Transverse colon (tissue), 4 donors: ENCODE measurements around the gene ITM2C. TPM values are rescaled to one million over a fixed set of nuclear protein-coding genes. Genes with fewer than 3 reads are reported as not detected.

ENCODE experiments used
- DNase-seq: peaks from one replicate; pipeline ENCODE4 v3.0.0-alpha.2; 2019
- H3K27ac ChIP-seq, 4 donors: fragments of 200-600 bp; sonication (generic); 2 replicates each; pipeline ENCODE4 v1.5.1; 2016 to 2018; ENCODE audit warnings: inconsistent platforms in 4 of 4
- H3K27me3 ChIP-seq: fragments of 200-600 bp; sonication (generic); 2 replicates; pipeline ENCODE4 v1.5.1; 2017; ENCODE audit warnings: inconsistent platforms
- H3K36me3 ChIP-seq, 4 donors: fragments of 200-600 bp; sonication (generic); 2 replicates each; pipeline ENCODE4 v1.5.1; 2017 to 2019; ENCODE audit warnings: inconsistent platforms in 4 of 4
- H3K4me1 ChIP-seq, 4 donors: fragments of 200-600 bp; sonication (generic); 2 replicates each; pipeline ENCODE4 v1.5.1; 2017 to 2020; ENCODE audit warnings: inconsistent platforms in 4 of 4
- H3K4me3 ChIP-seq, 4 donors: fragments of 200-600 bp; sonication (generic); 1 replicate in 1 of 4; 2 replicates in 3 of 4; pipeline versions ENCODE4 v1.5.1 to v1.6.1; 2017 to 2019; ENCODE audit warnings: inconsistent platforms in 4 of 4
- H3K9me3 ChIP-seq, 2 donors: fragments of 200-600 bp; sonication (generic); 2 replicates each; pipeline ENCODE4 v1.5.1; 2017 to 2019; ENCODE audit warnings: inconsistent platforms in 2 of 2
- CTCF ChIP-seq, 5 experiments: fragments of 200-600 bp in 3 of 5; fragments of 450-650 bp in 2 of 5; sonication (generic) in 3 of 5; IDR thresholded peaks; 1 replicate in 2 of 5; 2 replicates in 3 of 5; pipeline ENCODE4 v1.5.1; 2016 to 2017; ENCODE audit warnings: antibody characterized with exemption in 5 of 5, inconsistent platforms in 3 of 5, mild to moderate bottlenecking in 2 of 5, moderate library complexity in 1 of 5
- EP300 ChIP-seq: sonication (generic); formaldehyde crosslinking; IDR thresholded peaks from one replicate; pipeline ENCODE4 v1.6.1; 2017; ENCODE audit warnings: antibody characterized with exemption, low read depth
- POLR2A ChIP-seq: fragments of 450-650 bp; IDR thresholded peaks from one replicate; pipeline ENCODE4 v1.6.1; 2016; ENCODE audit warnings: antibody characterized with exemption, mild to moderate bottlenecking, moderate library complexity
- POLR2AphosphoS5 ChIP-seq, 3 donors: sonication (generic); formaldehyde crosslinking; IDR thresholded peaks; one replicate each; pipeline ENCODE4 v1.6.1; 2016; ENCODE audit warnings: antibody characterized with exemption in 3 of 3
- whole genome bisulfite sequencing, 2 donors: methylation state at CpG; one replicate each; pipeline ENCODE4 v1.1.5; 2018; ENCODE audit warnings: low coverage in 1 of 2; 5-methylcytosine and 5-hydroxymethylcytosine counted together
- in situ Hi-C, 4 donors: fragments of 200-750 bp; cut with MboI; loops; one replicate each; pipeline versions ENCODE4 v1.15.0 to v1.15.1; 2017; ENCODE audit warnings: low sequenced_read_pairs in 3 of 4, low pct_ligation_motif_present in 1 of 4, low pct_unique_long_range_greater_than_20kb in 1 of 4
- intact Hi-C: fragments of 100-400 bp; cut with DNase I; formaldehyde crosslinking; loops from one replicate; pipeline ENCODE4 v1.15.1; 2023; ENCODE audit warnings: low total_unique reads
- total RNA-seq, 4 donors: library from RNA; depleted of rRNA; stranded (reverse); fragments of >200 nt; gene quantifications; one replicate each; pipeline ENCODE4 v1.1.0, GENCODE V29; 2016

Gene ITM2C
- total RNA-seq, 4 donors from 2014 or later: 911 to 2,535 (median 1,776) TPM

GRCh38 chr2:230842473-230842872 lies 22.3 kb upstream of the ITM2C start:
- H3K4me3 ChIP-seq: no peak overlapping the region
- intact Hi-C loops (no loop called here), in situ Hi-C loops (loop anchor here in 2 of 4 donors (10.0 to 25.0 kb wide), 2 partner anchors 62 to 595 kb away; no protein-coding TSS in a partner anchor)
- H3K9me3 ChIP-seq: peaks cover 0 to 6% of the 10 kb centered on the region in 2 donors
- WGBS, 2 donors: 44 to 48% methylated on average over 6 of the region's 6 CpGs
- H3K27ac ChIP-seq: peak overlapping the region; percentile 38 to 71 (median 55)
- no peak for TF ChIP-seq POLR2AphosphoS5 (IDR thresholded peaks at IDR 0.05)
- TF ChIP-seq CTCF (IDR thresholded peaks at IDR 0.05): no peak
- TF ChIP-seq POLR2A: no peak
- no peak for TF ChIP-seq EP300
- H3K36me3 ChIP-seq: no peaks in the 10 kb centered on the region
- H3K4me1 ChIP-seq: peaks cover 0 to 11% (median 0%) of the 10 kb centered on the region in 4 donors
- peak; percentile 40 for DNase-seq
- H3K27me3 ChIP-seq: no peaks in the 10 kb centered on the region

- DNase-seq: peak; percentile 39
- peaks cover 0 to 18% (median 5%) of the 10 kb centered on the region in 4 donors for H3K4me1 ChIP-seq
- whole genome bisulfite sequencing, 2 donors: 53 to 64% methylated on average over 4 of the region's 4 CpGs
- H3K27me3 ChIP-seq: no peaks in the 10 kb centered on the region
- no peak overlapping the region for H3K4me3 ChIP-seq
- in situ Hi-C loops: loop anchor here in 2 of 4 donors (10.0 to 25.0 kb wide), 2 partner anchors 62 to 594 kb away; no protein-coding TSS in a partner anchor
- H3K36me3 ChIP-seq: no peaks in the 10 kb centered on the region
- intact Hi-C loops: no loop called here
- H3K27ac ChIP-seq: peak overlapping the region; percentile 38 to 71 (median 55)
- peaks cover 0 to 6% of the 10 kb centered on the region in 2 donors for H3K9me3 ChIP-seq
- TF ChIP-seq EP300: no peak
- peak in 1 of 3 donors; percentile 21 for TF ChIP-seq POLR2AphosphoS5 (IDR thresholded peaks at IDR 0.05)
Observed at GRCh38 chr2:230843132-230843531, 21.6 kb upstream of the ITM2C start.

GRCh38 chr2:230846360-230846759 lies 18.4 kb upstream of the ITM2C start:
- DNase-seq: no peak
- intact Hi-C loops (loop anchor here (5.0 kb wide), 1 partner anchor 141 kb away; no protein-coding TSS in a partner anchor), in situ Hi-C loops (loop anchor here in 2 of 4 donors (10.0 to 25.0 kb wide), 2 partner anchors 58 to 591 kb away; no protein-coding TSS in a partner anchor)

GRCh38 chr2:230847883-230848388 lies 16.8 kb upstream of the ITM2C start:
- TF ChIP-seq POLR2A: no peak
- TF ChIP-seq CTCF (IDR thresholded peaks at IDR 0.05): peak; percentile 89 to 94 (median 91)
- H3K9me3 ChIP-seq: no peaks in the 10 kb centered on the region
- peak overlapping the region in 1 of 4 donors; percentile 8 for H3K4me3 ChIP-seq
- H3K27me3 ChIP-seq: peaks cover 7% of the 10 kb centered on the region
- intact Hi-C loops: loop anchor here (5.0 kb wide), 1 partner anchor 139 kb away; no protein-coding TSS in a partner anchor
- H3K4me1 ChIP-seq: peaks cover 0 to 12% (median 7%) of the 10 kb centered on the region in 4 donors
- 7% methylated on average over 7 to 32 of the region's 32 CpGs for WGBS, 2 donors
- in situ Hi-C loops: loop anchor here in 2 of 4 donors (10.0 to 25.0 kb wide), 2 partner anchors 57 to 589 kb away; no protein-coding TSS in a partner anchor
- no peaks in the 10 kb centered on the region for H3K36me3 ChIP-seq
- DNase-seq: peak; percentile 95
- peak overlapping the region in 1 of 4 donors; percentile 28 for H3K27ac ChIP-seq

More at GRCh38 chr2:230846360-230846759, 18.4 kb upstream of the ITM2C start:
- whole genome bisulfite sequencing, 2 donors: 99 to 100% methylated on average over 5 to 6 of the region's 6 CpGs
- H3K9me3 ChIP-seq: no peaks in the 10 kb centered on the region
- no peaks in the 10 kb centered on the region for H3K36me3 ChIP-seq
- TF ChIP-seq POLR2A: no peak
- TF ChIP-seq CTCF (IDR thresholded peaks at IDR 0.05): no peak
- TF ChIP-seq POLR2AphosphoS5 (IDR thresholded peaks at IDR 0.05): no peak
- no peak for TF ChIP-seq EP300
- H3K4me3 ChIP-seq: no peak overlapping the region
- peaks cover 0 to 19% (median 7%) of the 10 kb centered on the region in 4 donors for H3K4me1 ChIP-seq
- no peak overlapping the region for H3K27ac ChIP-seq
- peaks cover 5% of the 10 kb centered on the region for H3K27me3 ChIP-seq
